HL-60 (cell line): Measurements from ENCODE around the gene CERS6.

Source experiments
- DNase-seq, 2 experiments: peaks; one replicate each; pipeline ENCODE4 v3.0.0-alpha.2; 2010 to 2020; ENCODE audit warnings: low read depth in 1 of 2, low spot score in 1 of 2
- H3K27ac ChIP-seq: fragments of 250-450 bp; sonication (Bioruptor Pico); replicated peaks from 2 replicates; pipeline ENCODE4 v1.5.1; 2020; ENCODE audit warnings: mild to moderate bottlenecking, moderate library complexity
- H3K27me3 ChIP-seq: fragments of 250-450 bp; sonication (Bioruptor Pico); 2 replicates; pipeline ENCODE4 v1.5.1; 2021; ENCODE audit warnings: mild to moderate bottlenecking, moderate library complexity; ENCODE audit not compliant: insufficient read depth, poor library complexity, severe bottlenecking
- H3K4me3 ChIP-seq: replicated peaks from 2 replicates; pipeline ENCODE4 v1.5.1; 2011; ENCODE audit warnings: mild to moderate bottlenecking, control low read depth, low read length; ENCODE audit not compliant: insufficient read depth
- GABPA ChIP-seq: IDR thresholded peaks from 2 replicates; pipeline ENCODE4 v1.6.1; 2012; ENCODE audit warnings: low read depth
- POLR2AphosphoS5 ChIP-seq: IDR thresholded peaks from 2 replicates; pipeline ENCODE4 v1.6.1; 2012; ENCODE audit warnings: low read depth
- SPI1 ChIP-seq: IDR thresholded peaks from 2 replicates; pipeline ENCODE4 v1.6.1; 2012; ENCODE audit warnings: low read depth, mild to moderate bottlenecking, borderline replicate concordance
- TF ChIP-seq, protein P1 (sequence below): IDR thresholded peaks from one replicate; pipeline ENCODE4 v1.5.1; 2011; ENCODE audit warnings: low read length, control low read depth, inconsistent platforms; ENCODE audit not compliant: insufficient read depth
- TF ChIP-seq, protein P2 (sequence below): IDR thresholded peaks from 2 replicates; pipeline ENCODE4 v1.6.1; 2012; ENCODE audit warnings: low read depth; ENCODE audit not compliant: insufficient replicate concordance

Gene CERS6

DNA sequence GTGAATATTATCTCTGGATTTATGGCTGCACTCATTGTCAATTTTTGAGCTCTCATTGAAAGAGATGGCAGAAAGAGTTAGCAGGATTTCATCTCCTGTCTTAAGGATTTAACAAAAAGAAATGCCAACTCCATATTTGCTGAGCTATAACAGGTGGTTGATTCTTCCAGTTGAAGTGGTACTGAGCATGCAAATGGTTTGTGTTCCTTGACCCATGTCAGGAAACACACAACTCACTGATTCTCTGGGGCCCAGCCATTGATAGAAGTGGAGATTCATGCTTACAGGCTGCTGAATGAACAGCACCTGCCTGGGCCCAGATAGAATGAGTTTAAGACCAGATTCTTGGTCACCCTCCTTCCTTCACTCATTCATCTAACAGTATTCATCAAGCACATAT lies 128.8 kb downstream of the CERS6 start:
- no peak for DNase-seq
- H3K27ac ChIP-seq = no peak overlapping the region
- TF ChIP-seq GABPA = no peak
- TF ChIP-seq, protein P1, sequence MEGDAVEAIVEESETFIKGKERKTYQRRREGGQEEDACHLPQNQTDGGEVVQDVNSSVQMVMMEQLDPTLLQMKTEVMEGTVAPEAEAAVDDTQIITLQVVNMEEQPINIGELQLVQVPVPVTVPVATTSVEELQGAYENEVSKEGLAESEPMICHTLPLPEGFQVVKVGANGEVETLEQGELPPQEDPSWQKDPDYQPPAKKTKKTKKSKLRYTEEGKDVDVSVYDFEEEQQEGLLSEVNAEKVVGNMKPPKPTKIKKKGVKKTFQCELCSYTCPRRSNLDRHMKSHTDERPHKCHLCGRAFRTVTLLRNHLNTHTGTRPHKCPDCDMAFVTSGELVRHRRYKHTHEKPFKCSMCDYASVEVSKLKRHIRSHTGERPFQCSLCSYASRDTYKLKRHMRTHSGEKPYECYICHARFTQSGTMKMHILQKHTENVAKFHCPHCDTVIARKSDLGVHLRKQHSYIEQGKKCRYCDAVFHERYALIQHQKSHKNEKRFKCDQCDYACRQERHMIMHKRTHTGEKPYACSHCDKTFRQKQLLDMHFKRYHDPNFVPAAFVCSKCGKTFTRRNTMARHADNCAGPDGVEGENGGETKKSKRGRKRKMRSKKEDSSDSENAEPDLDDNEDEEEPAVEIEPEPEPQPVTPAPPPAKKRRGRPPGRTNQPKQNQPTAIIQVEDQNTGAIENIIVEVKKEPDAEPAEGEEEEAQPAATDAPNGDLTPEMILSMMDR = no peak
- TF ChIP-seq, protein P2, sequence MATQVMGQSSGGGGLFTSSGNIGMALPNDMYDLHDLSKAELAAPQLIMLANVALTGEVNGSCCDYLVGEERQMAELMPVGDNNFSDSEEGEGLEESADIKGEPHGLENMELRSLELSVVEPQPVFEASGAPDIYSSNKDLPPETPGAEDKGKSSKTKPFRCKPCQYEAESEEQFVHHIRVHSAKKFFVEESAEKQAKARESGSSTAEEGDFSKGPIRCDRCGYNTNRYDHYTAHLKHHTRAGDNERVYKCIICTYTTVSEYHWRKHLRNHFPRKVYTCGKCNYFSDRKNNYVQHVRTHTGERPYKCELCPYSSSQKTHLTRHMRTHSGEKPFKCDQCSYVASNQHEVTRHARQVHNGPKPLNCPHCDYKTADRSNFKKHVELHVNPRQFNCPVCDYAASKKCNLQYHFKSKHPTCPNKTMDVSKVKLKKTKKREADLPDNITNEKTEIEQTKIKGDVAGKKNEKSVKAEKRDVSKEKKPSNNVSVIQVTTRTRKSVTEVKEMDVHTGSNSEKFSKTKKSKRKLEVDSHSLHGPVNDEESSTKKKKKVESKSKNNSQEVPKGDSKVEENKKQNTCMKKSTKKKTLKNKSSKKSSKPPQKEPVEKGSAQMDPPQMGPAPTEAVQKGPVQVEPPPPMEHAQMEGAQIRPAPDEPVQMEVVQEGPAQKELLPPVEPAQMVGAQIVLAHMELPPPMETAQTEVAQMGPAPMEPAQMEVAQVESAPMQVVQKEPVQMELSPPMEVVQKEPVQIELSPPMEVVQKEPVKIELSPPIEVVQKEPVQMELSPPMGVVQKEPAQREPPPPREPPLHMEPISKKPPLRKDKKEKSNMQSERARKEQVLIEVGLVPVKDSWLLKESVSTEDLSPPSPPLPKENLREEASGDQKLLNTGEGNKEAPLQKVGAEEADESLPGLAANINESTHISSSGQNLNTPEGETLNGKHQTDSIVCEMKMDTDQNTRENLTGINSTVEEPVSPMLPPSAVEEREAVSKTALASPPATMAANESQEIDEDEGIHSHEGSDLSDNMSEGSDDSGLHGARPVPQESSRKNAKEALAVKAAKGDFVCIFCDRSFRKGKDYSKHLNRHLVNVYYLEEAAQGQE = no peak
- no peak for TF ChIP-seq POLR2AphosphoS5
- no peak for TF ChIP-seq SPI1
- no peak overlapping the region for H3K4me3 ChIP-seq
- H3K27me3 ChIP-seq = no peaks in the 10 kb centered on the region

DNA sequence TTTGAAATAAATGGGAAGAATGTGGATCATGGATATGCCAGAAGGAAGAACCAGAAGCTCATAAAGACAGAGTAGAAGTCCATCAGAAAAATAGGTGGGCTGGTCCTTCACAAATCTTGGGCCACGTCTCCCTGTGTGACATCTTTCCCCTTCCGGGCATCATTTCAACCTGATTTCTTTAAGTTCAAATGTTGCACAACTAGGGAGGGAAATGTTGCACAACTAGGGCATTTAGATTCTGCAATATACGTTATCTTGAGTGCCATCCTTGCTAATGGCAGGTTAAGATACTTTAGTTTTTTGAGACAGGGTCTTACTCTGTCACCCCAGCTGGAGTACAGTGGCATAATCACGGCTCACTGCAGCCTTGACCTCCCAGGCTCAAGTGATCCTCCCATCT lies 129.6 kb downstream of the CERS6 start:
- DNase-seq = peak in 1 of 2 experiments; percentile 52
- Histone ChIP-seq H3K27me3 (no peaks in the 10 kb centered on the region), H3K4me3 (no peak overlapping the region), H3K27ac (no peak overlapping the region)
- TF ChIP-seq, protein P1 = no peak
- no peak for TF ChIP-seq SPI1
- TF ChIP-seq, protein P2 = no peak
- no peak for TF ChIP-seq GABPA
- TF ChIP-seq POLR2AphosphoS5 = no peak

DNA sequence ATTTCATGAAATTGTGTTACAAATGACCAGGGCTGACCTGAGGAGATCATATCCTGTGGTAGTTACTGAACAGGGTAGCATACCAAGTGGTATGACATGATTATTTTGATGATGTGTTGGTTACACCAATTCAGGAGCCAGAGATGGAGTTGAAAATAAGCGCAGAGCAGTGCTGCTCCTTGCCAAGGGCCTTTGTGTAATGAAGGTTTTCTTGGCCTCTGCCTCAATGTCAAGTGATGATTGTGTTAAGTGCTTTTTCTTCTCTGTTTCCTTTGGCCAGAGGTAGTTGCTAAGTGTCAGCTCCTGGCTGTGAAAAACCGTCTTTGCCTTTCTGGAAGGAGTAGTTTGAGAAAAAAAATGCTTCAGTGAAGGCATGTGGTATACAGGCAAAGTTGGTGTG lies 131.2 kb downstream of the CERS6 start:
- DNase-seq = no peak
- Histone ChIP-seq H3K4me3 (no peak overlapping the region), H3K27ac (no peak overlapping the region), H3K27me3 (no peaks in the 10 kb centered on the region)
- TF ChIP-seq SPI1 (no peak), GABPA (no peak), POLR2AphosphoS5 (no peak)
- TF ChIP-seq, protein P1 = no peak
- TF ChIP-seq, protein P2 = no peak
